ENCODE data around the gene GPC5.

Gene GPC5

GRCh38 chr13:92573467-92574057 is 1175.1 kb downstream of the GPC5 start:
- Histone ChIP-seq H3K4me1 (ENCODE audit: control insufficient read depth, insufficient read depth, low read length) (no peaks in the 10 kb centered on the region), H3K27me3 (ENCODE audit: control insufficient read depth, insufficient read depth, low read length) (no peaks in the 10 kb centered on the region), H3K4me3 (ENCODE audit: low read depth, low read length) (no peak overlapping the region), H3K36me3 (ENCODE audit: control insufficient read depth, insufficient read depth, low read length) (no peaks in the 10 kb centered on the region), H3K27ac (ENCODE audit: low read depth, low read length) (no peak overlapping the region), H3K9ac (ENCODE audit: low read length) (no peak overlapping the region), H3K9me3 (ENCODE audit: control insufficient read depth, insufficient read depth, low read depth, low read length) (no peaks in the 10 kb centered on the region)

- Histone ChIP-seq H3K36me3 (ENCODE audit: control insufficient read depth, insufficient read depth, low read length) (no peaks in the 10 kb centered on the region), H3K9me3 (ENCODE audit: control insufficient read depth, insufficient read depth, low read depth, low read length) (no peaks in the 10 kb centered on the region), H3K4me3 (ENCODE audit: low read depth, low read length) (no peak overlapping the region), H3K27ac (ENCODE audit: low read depth, low read length) (no peak overlapping the region), H3K27me3 (ENCODE audit: control insufficient read depth, insufficient read depth, low read length) (no peaks in the 10 kb centered on the region), H3K4me1 (ENCODE audit: control insufficient read depth, insufficient read depth, low read length) (no peaks in the 10 kb centered on the region), H3K9ac (ENCODE audit: low read length) (no peak overlapping the region)
These were observed 1176.1 kb downstream of the GPC5 start for GRCh38 chr13:92574499-92574898.

- Histone ChIP-seq H3K9ac (ENCODE audit: low read length) (no peak overlapping the region), H3K36me3 (ENCODE audit: control insufficient read depth, insufficient read depth, low read length) (no peaks in the 10 kb centered on the region), H3K4me3 (ENCODE audit: low read depth, low read length) (no peak overlapping the region), H3K9me3 (ENCODE audit: control insufficient read depth, insufficient read depth, low read depth, low read length) (no peaks in the 10 kb centered on the region), H3K4me1 (ENCODE audit: control insufficient read depth, insufficient read depth, low read length) (no peaks in the 10 kb centered on the region), H3K27ac (ENCODE audit: low read depth, low read length) (no peak overlapping the region), H3K27me3 (ENCODE audit: control insufficient read depth, insufficient read depth, low read length) (no peaks in the 10 kb centered on the region)
These were observed 1177.4 kb downstream of the GPC5 start for GRCh38 chr13:92575777-92576176.

- Histone ChIP-seq H3K9ac (ENCODE audit: low read length) (no peak overlapping the region), H3K27me3 (ENCODE audit: control insufficient read depth, insufficient read depth, low read length) (no peaks in the 10 kb centered on the region), H3K27ac (ENCODE audit: low read depth, low read length) (no peak overlapping the region), H3K4me1 (ENCODE audit: control insufficient read depth, insufficient read depth, low read length) (no peaks in the 10 kb centered on the region), H3K4me3 (ENCODE audit: low read depth, low read length) (no peak overlapping the region), H3K9me3 (ENCODE audit: control insufficient read depth, insufficient read depth, low read depth, low read length) (peaks cover 2% of the 10 kb centered on the region; the same call in 1 of the 2 replicates), H3K36me3 (ENCODE audit: control insufficient read depth, insufficient read depth, low read length) (no peaks in the 10 kb centered on the region)
These were observed 1179.9 kb downstream of the GPC5 start for GRCh38 chr13:92578358-92578757.

GRCh38 chr13:92589955-92590354 is 1191.5 kb downstream of the GPC5 start:
- no peak overlapping the region for H3K4me3 ChIP-seq (ENCODE audit: low read depth, low read length)
- no peaks in the 10 kb centered on the region for H3K9me3 ChIP-seq (ENCODE audit: control insufficient read depth, insufficient read depth, low read depth, low read length)

GRCh38 chr13:92590503-92590908 is 1192.1 kb downstream of the GPC5 start:
- no peak overlapping the region for H3K4me3 ChIP-seq (ENCODE audit: low read depth, low read length)
- no peaks in the 10 kb centered on the region for H3K27me3 ChIP-seq (ENCODE audit: control insufficient read depth, insufficient read depth, low read length)
- H3K27ac ChIP-seq (ENCODE audit: low read depth, low read length) = no peak overlapping the region
- H3K9me3 ChIP-seq (ENCODE audit: control insufficient read depth, insufficient read depth, low read depth, low read length) = no peaks in the 10 kb centered on the region
- H3K4me1 ChIP-seq (ENCODE audit: control insufficient read depth, insufficient read depth, low read length) = no peaks in the 10 kb centered on the region
- H3K36me3 ChIP-seq (ENCODE audit: control insufficient read depth, insufficient read depth, low read length) = no peaks in the 10 kb centered on the region
- H3K9ac ChIP-seq (ENCODE audit: low read length) = no peak overlapping the region

More at GRCh38 chr13:92589955-92590354, 1191.5 kb downstream of the GPC5 start:
- no peaks in the 10 kb centered on the region for H3K27me3 ChIP-seq (ENCODE audit: control insufficient read depth, insufficient read depth, low read length)
- H3K36me3 ChIP-seq (ENCODE audit: control insufficient read depth, insufficient read depth, low read length) = no peaks in the 10 kb centered on the region
- no peak overlapping the region for H3K9ac ChIP-seq (ENCODE audit: low read length)
- H3K27ac ChIP-seq (ENCODE audit: low read depth, low read length) = no peak overlapping the region
- H3K4me1 ChIP-seq (ENCODE audit: control insufficient read depth, insufficient read depth, low read length) = no peaks in the 10 kb centered on the region

GRCh38 chr13:92591117-92591516 is 1192.7 kb downstream of the GPC5 start:
- Histone ChIP-seq H3K4me3 (ENCODE audit: low read depth, low read length) (no peak overlapping the region), H3K27me3 (ENCODE audit: control insufficient read depth, insufficient read depth, low read length) (no peaks in the 10 kb centered on the region), H3K9me3 (ENCODE audit: control insufficient read depth, insufficient read depth, low read depth, low read length) (no peaks in the 10 kb centered on the region), H3K36me3 (ENCODE audit: control insufficient read depth, insufficient read depth, low read length) (no peaks in the 10 kb centered on the region), H3K27ac (ENCODE audit: low read depth, low read length) (no peak overlapping the region), H3K9ac (ENCODE audit: low read length) (no peak overlapping the region), H3K4me1 (ENCODE audit: control insufficient read depth, insufficient read depth, low read length) (no peaks in the 10 kb centered on the region)

GRCh38 chr13:92592757-92593156 is 1194.3 kb downstream of the GPC5 start:
- Histone ChIP-seq H3K27ac (ENCODE audit: low read depth, low read length) (no peak overlapping the region), H3K4me3 (ENCODE audit: low read depth, low read length) (no peak overlapping the region), H3K27me3 (ENCODE audit: control insufficient read depth, insufficient read depth, low read length) (no peaks in the 10 kb centered on the region), H3K4me1 (ENCODE audit: control insufficient read depth, insufficient read depth, low read length) (no peaks in the 10 kb centered on the region), H3K9me3 (ENCODE audit: control insufficient read depth, insufficient read depth, low read depth, low read length) (no peaks in the 10 kb centered on the region), H3K36me3 (ENCODE audit: control insufficient read depth, insufficient read depth, low read length) (no peaks in the 10 kb centered on the region), H3K9ac (ENCODE audit: low read length) (no peak overlapping the region)

GRCh38 chr13:92602560-92602959 is 1204.1 kb downstream of the GPC5 start:
- no peaks in the 10 kb centered on the region for H3K27me3 ChIP-seq (ENCODE audit: control insufficient read depth, insufficient read depth, low read length)
- H3K9ac ChIP-seq (ENCODE audit: low read length) = no peak overlapping the region
- H3K36me3 ChIP-seq (ENCODE audit: control insufficient read depth, insufficient read depth, low read length) = no peaks in the 10 kb centered on the region
- H3K9me3 ChIP-seq (ENCODE audit: control insufficient read depth, insufficient read depth, low read depth, low read length) = no peaks in the 10 kb centered on the region
- H3K4me3 ChIP-seq (ENCODE audit: low read depth, low read length) = no peak overlapping the region
- H3K4me1 ChIP-seq (ENCODE audit: control insufficient read depth, insufficient read depth, low read length) = no peaks in the 10 kb centered on the region
- H3K27ac ChIP-seq (ENCODE audit: low read depth, low read length) = no peak overlapping the region

- H3K9me3 ChIP-seq (ENCODE audit: control insufficient read depth, insufficient read depth, low read depth, low read length) = no peaks in the 10 kb centered on the region
- no peaks in the 10 kb centered on the region for H3K4me1 ChIP-seq (ENCODE audit: control insufficient read depth, insufficient read depth, low read length)
- no peak overlapping the region for H3K27ac ChIP-seq (ENCODE audit: low read depth, low read length)
- H3K27me3 ChIP-seq (ENCODE audit: control insufficient read depth, insufficient read depth, low read length) = no peaks in the 10 kb centered on the region
- H3K4me3 ChIP-seq (ENCODE audit: low read depth, low read length) = no peak overlapping the region
- no peak overlapping the region for H3K9ac ChIP-seq (ENCODE audit: low read length)
- no peaks in the 10 kb centered on the region for H3K36me3 ChIP-seq (ENCODE audit: control insufficient read depth, insufficient read depth, low read length)
These were observed 1211.0 kb downstream of the GPC5 start for GRCh38 chr13:92609376-92609775.

GRCh38 chr13:92612892-92613291 is 1214.5 kb downstream of the GPC5 start:
- H3K4me1 ChIP-seq (ENCODE audit: control insufficient read depth, insufficient read depth, low read length) = no peaks in the 10 kb centered on the region
- no peak overlapping the region for H3K9ac ChIP-seq (ENCODE audit: low read length)
- no peaks in the 10 kb centered on the region for H3K27me3 ChIP-seq (ENCODE audit: control insufficient read depth, insufficient read depth, low read length)
- no peak overlapping the region for H3K27ac ChIP-seq (ENCODE audit: low read depth, low read length)
- no peaks in the 10 kb centered on the region for H3K9me3 ChIP-seq (ENCODE audit: control insufficient read depth, insufficient read depth, low read depth, low read length)
- no peaks in the 10 kb centered on the region for H3K36me3 ChIP-seq (ENCODE audit: control insufficient read depth, insufficient read depth, low read length)
- no peak overlapping the region for H3K4me3 ChIP-seq (ENCODE audit: low read depth, low read length)

GRCh38 chr13:92613921-92614320 is 1215.5 kb downstream of the GPC5 start:
- H3K36me3 ChIP-seq (ENCODE audit: control insufficient read depth, insufficient read depth, low read length) = no peaks in the 10 kb centered on the region
- H3K9me3 ChIP-seq (ENCODE audit: control insufficient read depth, insufficient read depth, low read depth, low read length) = no peaks in the 10 kb centered on the region
- H3K27me3 ChIP-seq (ENCODE audit: control insufficient read depth, insufficient read depth, low read length) = no peaks in the 10 kb centered on the region
- H3K27ac ChIP-seq (ENCODE audit: low read depth, low read length) = no peak overlapping the region
- H3K4me3 ChIP-seq (ENCODE audit: low read depth, low read length) = no peak overlapping the region
- H3K9ac ChIP-seq (ENCODE audit: low read length) = no peak overlapping the region
- peaks cover 5% of the 10 kb centered on the region; the same call in 1 of the 2 replicates for H3K4me1 ChIP-seq (ENCODE audit: control insufficient read depth, insufficient read depth, low read length)

All from HUES6 (cell line).